Measurements from ENCODE around the gene DUSP12. TPM values are rescaled to one million over a fixed set of nuclear protein-coding genes. Genes with fewer than 3 reads are reported as not detected.

DUSP12 gene, protein sequence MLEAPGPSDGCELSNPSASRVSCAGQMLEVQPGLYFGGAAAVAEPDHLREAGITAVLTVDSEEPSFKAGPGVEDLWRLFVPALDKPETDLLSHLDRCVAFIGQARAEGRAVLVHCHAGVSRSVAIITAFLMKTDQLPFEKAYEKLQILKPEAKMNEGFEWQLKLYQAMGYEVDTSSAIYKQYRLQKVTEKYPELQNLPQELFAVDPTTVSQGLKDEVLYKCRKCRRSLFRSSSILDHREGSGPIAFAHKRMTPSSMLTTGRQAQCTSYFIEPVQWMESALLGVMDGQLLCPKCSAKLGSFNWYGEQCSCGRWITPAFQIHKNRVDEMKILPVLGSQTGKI
- total RNA-seq, result 41.8 TPM
- 27.9 TPM for polyA plus RNA-seq

GRCh38 chr1:161749509-161750407 is at the start of gene DUSP12:
TSS of gene DUSP12 (plus strand) at chr1:161749786. CDS start at chr1:161749802, 16 bp downstream.
- Histone ChIP-seq H3K4me1 (ENCODE audit: insufficient read depth) (no peaks in the 10 kb centered on the region), H3K27ac (ENCODE audit: low read depth) (peak within 1 kb of the TSS; percentile 77), H3K36me3 (ENCODE audit: insufficient read depth) (no peaks in the 10 kb centered on the region), H3K4me3 (ENCODE audit: low read depth, low read length) (peak within 1 kb of the TSS; percentile 81)
- DNase-seq (ENCODE audit: extremely low spot score), result peak; percentile 86
- under 1% methylated on average over 65 of the region's 65 CpGs for WGBS

- Histone ChIP-seq H3K36me3 (ENCODE audit: insufficient read depth) (no peaks in the 10 kb centered on the region), H3K4me3 (ENCODE audit: low read depth, low read length) (no peak overlapping the region), H3K27ac (ENCODE audit: low read depth) (no peak overlapping the region), H3K4me1 (ENCODE audit: insufficient read depth) (no peaks in the 10 kb centered on the region)
- DNase-seq (ENCODE audit: extremely low spot score), result no peak
- 58% methylated on average over 8 of the region's 8 CpGs for WGBS
Observed at GRCh38 chr1:161702250-161702649, 47.3 kb upstream of the DUSP12 start.

DNA sequence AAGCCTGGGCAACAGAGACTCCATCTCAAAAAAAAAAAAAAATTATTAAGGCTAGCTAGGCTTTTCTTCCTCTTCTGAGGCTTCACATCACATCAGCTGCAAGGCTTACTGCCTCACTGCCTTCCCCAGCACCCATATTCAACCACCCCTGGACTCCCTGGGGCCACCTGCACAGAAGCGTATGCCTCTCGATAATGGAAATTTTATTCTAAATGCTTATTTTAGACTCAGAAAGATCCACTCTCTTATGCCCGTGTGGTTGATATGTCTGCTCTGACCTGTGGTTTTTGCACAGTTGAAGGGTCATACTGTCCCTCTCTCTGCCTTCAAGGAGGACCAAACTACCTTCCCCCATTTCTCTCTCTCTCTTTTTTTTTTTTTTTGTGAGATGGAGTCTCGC is 44.0 kb upstream of the DUSP12 start:
- Histone ChIP-seq H3K4me1 (ENCODE audit: insufficient read depth) (no peaks in the 10 kb centered on the region), H3K27ac (ENCODE audit: low read depth) (no peak overlapping the region), H3K4me3 (ENCODE audit: low read depth, low read length) (no peak overlapping the region), H3K36me3 (ENCODE audit: insufficient read depth) (no peaks in the 10 kb centered on the region)
- no peak for DNase-seq (ENCODE audit: extremely low spot score)
- WGBS, result 77% methylated on average over 4 of the region's 4 CpGs

- H3K4me1 ChIP-seq (ENCODE audit: insufficient read depth), result no peaks in the 10 kb centered on the region
- DNase-seq (ENCODE audit: extremely low spot score), result no peak
- no peak overlapping the region for H3K27ac ChIP-seq (ENCODE audit: low read depth)
- H3K4me3 ChIP-seq (ENCODE audit: low read depth, low read length), result no peak overlapping the region
- no peaks in the 10 kb centered on the region for H3K36me3 ChIP-seq (ENCODE audit: insufficient read depth)
- WGBS, result 74% methylated on average over 3 of the region's 3 CpGs
Observed at GRCh38 chr1:161706113-161706481, 43.5 kb upstream of the DUSP12 start.

- no peak for DNase-seq (ENCODE audit: extremely low spot score)
- 40% methylated on average over 4 of the region's 4 CpGs for WGBS
- no peaks in the 10 kb centered on the region for H3K4me1 ChIP-seq (ENCODE audit: insufficient read depth)
- H3K36me3 ChIP-seq (ENCODE audit: insufficient read depth), result no peaks in the 10 kb centered on the region
- H3K27ac ChIP-seq (ENCODE audit: low read depth), result no peak within 1 kb of the TSS
- no peak within 1 kb of the TSS for H3K4me3 ChIP-seq (ENCODE audit: low read depth, low read length)
Observed at GRCh38 chr1:161706482-161707347, 42.9 kb upstream of the DUSP12 start, which contains the start of gene FCRLA. TSS of gene FCRLA (plus strand) at chr1:161707229. CDS start at chr1:161707265, 36 bp downstream.

GRCh38 chr1:161707503-161707902 is 42.1 kb upstream of the DUSP12 start:
- Histone ChIP-seq H3K27ac (ENCODE audit: low read depth) (no peak overlapping the region), H3K36me3 (ENCODE audit: insufficient read depth) (no peaks in the 10 kb centered on the region)
- 94% methylated on average over 2 of the region's 2 CpGs for WGBS

DNA sequence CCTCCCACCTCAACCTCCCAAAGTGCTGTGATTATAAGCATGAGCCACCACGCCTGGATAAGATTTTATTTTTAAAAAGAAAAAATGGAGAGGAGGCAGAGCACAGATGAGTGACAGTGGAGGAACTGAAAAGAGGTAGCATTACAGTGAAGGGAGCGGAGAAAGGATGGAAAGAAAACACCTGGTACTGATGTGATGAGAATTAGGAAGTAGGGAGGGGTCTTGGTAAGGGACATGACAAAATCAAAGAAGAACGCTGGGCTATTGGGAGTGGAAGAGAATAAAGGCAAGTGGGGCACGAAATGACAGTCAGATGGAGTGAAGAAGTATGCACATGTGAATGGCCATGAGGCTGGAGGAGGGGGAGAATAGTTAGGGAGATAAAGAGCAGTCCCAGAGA is 40.2 kb upstream of the DUSP12 start:
- no peaks in the 10 kb centered on the region for H3K36me3 ChIP-seq (ENCODE audit: insufficient read depth)
- no peak for DNase-seq (ENCODE audit: extremely low spot score)
- H3K4me1 ChIP-seq (ENCODE audit: insufficient read depth), result no peaks in the 10 kb centered on the region
- no peak overlapping the region for H3K27ac ChIP-seq (ENCODE audit: low read depth)
- 70% methylated on average over 4 of the region's 4 CpGs for WGBS
- no peak overlapping the region for H3K4me3 ChIP-seq (ENCODE audit: low read depth, low read length)

More at GRCh38 chr1:161707503-161707902, 42.1 kb upstream of the DUSP12 start:
- DNase-seq (ENCODE audit: extremely low spot score), result no peak
- Histone ChIP-seq H3K4me3 (ENCODE audit: low read depth, low read length) (no peak overlapping the region), H3K4me1 (ENCODE audit: insufficient read depth) (no peaks in the 10 kb centered on the region)

DNA sequence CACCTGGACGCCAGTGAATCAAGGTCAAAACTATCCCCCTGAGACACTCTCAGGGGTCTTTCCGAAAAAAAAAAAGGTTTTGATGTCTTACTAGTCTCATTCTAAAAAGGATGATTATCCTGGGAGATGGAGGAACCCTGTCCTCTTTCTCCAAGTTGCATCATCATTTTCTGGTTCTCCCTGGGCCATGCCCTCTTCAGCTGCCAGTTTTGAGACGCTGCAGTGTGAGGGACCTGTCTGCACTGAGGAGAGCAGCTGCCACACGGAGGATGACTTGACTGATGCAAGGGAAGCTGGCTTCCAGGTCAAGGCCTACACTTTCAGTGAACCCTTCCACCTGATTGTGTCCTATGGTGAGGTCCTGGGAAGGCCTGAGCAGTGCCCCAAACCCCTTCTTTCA is 39.0 kb upstream of the DUSP12 start:
- H3K4me3 ChIP-seq (ENCODE audit: low read depth, low read length), result no peak overlapping the region
- H3K36me3 ChIP-seq (ENCODE audit: insufficient read depth), result no peaks in the 10 kb centered on the region
- DNase-seq (ENCODE audit: extremely low spot score), result no peak
- no peaks in the 10 kb centered on the region for H3K4me1 ChIP-seq (ENCODE audit: insufficient read depth)
- H3K27ac ChIP-seq (ENCODE audit: low read depth), result no peak overlapping the region
- 80% methylated on average over 4 of the region's 4 CpGs for WGBS

- Histone ChIP-seq H3K27ac (ENCODE audit: low read depth) (no peak overlapping the region), H3K4me3 (ENCODE audit: low read depth, low read length) (no peak overlapping the region), H3K36me3 (ENCODE audit: insufficient read depth) (no peaks in the 10 kb centered on the region), H3K4me1 (ENCODE audit: insufficient read depth) (no peaks in the 10 kb centered on the region)
- 68% methylated on average over 8 of the region's 8 CpGs for WGBS
- no peak for DNase-seq (ENCODE audit: extremely low spot score)
Observed at GRCh38 chr1:161718559-161719324, 30.8 kb upstream of the DUSP12 start.

- WGBS, result 100% methylated on average over 1 of the region's 1 CpG
- no peak overlapping the region for H3K27ac ChIP-seq (ENCODE audit: low read depth)
- H3K4me1 ChIP-seq (ENCODE audit: insufficient read depth), result no peaks in the 10 kb centered on the region
- no peak overlapping the region for H3K4me3 ChIP-seq (ENCODE audit: low read depth, low read length)
- DNase-seq (ENCODE audit: extremely low spot score), result no peak
- no peaks in the 10 kb centered on the region for H3K36me3 ChIP-seq (ENCODE audit: insufficient read depth)
Observed at GRCh38 chr1:161719325-161719611, 30.3 kb upstream of the DUSP12 start.

DNA sequence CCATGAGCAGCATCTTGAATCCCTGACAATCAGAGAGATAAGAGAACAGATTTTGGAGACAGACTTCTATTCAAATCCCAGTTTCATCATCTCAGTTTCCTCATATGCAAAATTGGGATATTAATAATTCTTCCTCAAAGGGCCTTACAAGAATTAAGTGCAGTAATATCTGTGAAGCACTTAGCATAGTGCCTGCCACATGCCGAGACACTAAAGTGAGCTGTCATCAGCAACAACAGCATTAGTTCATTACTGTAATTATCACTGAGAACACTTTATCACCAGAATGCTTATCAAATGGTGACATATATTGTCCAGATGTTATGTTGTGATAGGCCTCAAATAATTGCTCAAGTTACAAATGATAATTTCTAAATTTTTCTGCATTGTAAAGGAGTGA is 29.2 kb upstream of the DUSP12 start:
- Histone ChIP-seq H3K36me3 (ENCODE audit: insufficient read depth) (no peaks in the 10 kb centered on the region), H3K4me3 (ENCODE audit: low read depth, low read length) (no peak overlapping the region), H3K4me1 (ENCODE audit: insufficient read depth) (no peaks in the 10 kb centered on the region), H3K27ac (ENCODE audit: low read depth) (no peak overlapping the region)
- no peak for DNase-seq (ENCODE audit: extremely low spot score)
- WGBS, result 72% methylated on average over 1 of the region's 1 CpG

DNA sequence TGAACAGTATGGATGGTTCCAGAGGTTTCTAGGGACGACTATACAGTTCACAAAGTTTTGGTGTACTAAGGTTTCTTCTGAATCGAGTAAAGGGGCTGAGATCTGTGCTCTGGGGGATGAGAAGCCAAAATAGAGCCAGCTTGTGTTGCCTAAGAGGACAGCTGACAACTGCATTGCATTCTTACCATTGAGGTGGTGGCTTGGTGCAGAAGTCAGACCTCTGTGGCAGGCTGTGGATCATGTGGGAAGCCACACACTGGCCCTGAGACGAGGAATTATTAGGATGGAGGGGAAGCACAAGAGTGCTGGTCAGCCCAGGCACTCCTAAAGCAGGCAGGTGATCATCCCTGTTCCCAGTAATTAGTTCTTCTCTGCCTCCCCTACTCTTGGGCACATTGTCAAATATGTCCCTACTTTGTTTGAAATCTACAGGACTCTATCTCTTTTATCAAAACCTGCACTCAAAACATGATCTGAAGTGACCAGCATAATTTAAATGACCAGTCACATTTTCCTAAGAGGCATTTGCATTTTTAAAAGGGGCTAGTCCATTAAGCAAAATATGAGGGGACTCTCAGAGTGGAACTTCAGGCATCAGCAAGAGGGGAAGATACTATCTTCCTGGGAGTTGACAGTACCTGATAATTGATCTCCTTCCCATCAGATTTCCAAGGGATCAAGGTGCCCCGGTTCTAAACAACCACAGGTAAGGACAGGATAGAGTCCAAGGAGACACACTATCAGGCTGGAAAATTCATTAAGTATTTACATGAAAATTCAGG is 28.4 kb upstream of the DUSP12 start, which contains the start of gene FCRLB:
Gene FCRLB (plus strand): TSS at position 589 of the 782 bp plus-strand sequence. CDS start 1,129 bp downstream, outside the sequence.
- 33% methylated on average over 4 of the region's 4 CpGs for WGBS
- DNase-seq (ENCODE audit: extremely low spot score), result no peak

More for the DNA sequence above, 28.4 kb upstream of the DUSP12 start, which contains the start of gene FCRLB:
- Histone ChIP-seq H3K4me3 (ENCODE audit: low read depth, low read length) (no peak within 1 kb of the TSS), H3K4me1 (ENCODE audit: insufficient read depth) (peaks cover 2% of the 10 kb centered on the region), H3K36me3 (ENCODE audit: insufficient read depth) (no peaks in the 10 kb centered on the region), H3K27ac (ENCODE audit: low read depth) (no peak within 1 kb of the TSS)

All from urinary bladder (tissue), 4 donors.